ENCODE data around the gene POFUT1. TPM values are rescaled to one million over a fixed set of nuclear protein-coding genes. Genes with fewer than 3 reads are reported as not detected.

Gene POFUT1
- total RNA-seq, result 49.5 and 52.7 TPM in 2 replicates
- long read RNA-seq, full-length matches to known transcripts, result 66 of 149 reads
- long read RNA-seq, partial matches to known transcripts, result 19 of 149 reads
- long read RNA-seq, other reads (novel, unspliced or antisense), result 64 of 149 reads

- Mint-ChIP-seq H3K9me3 (ENCODE audit: unreplicated experiment) (no peaks in the 10 kb centered on the region), H3K4me1 (ENCODE audit: unreplicated experiment) (peaks cover 41% of the 10 kb centered on the region), H3K4me3 (ENCODE audit: unreplicated experiment) (peak within 1 kb of the TSS; percentile 97), H3K36me3 (ENCODE audit: unreplicated experiment) (peaks cover 9% of the 10 kb centered on the region), H3K27me3 (ENCODE audit: unreplicated experiment) (no peaks in the 10 kb centered on the region), H3K27ac (ENCODE audit: unreplicated experiment) (peak within 1 kb of the TSS; percentile 88)
- peak; percentile 95 for DNase-seq (ENCODE audit: extremely low spot score, unreplicated experiment)
- TF ChIP-seq CTCF (IDR thresholded peaks at IDR 0.05), result peak; percentile 32
Measured at GRCh38 chr20:32207626-32208498, at the start of gene POFUT1, which contains the start of gene PLAGL2. POFUT1 (plus strand) TSS chr20:32207880; CDS start chr20:32207942, 62 bp downstream. PLAGL2 (minus strand) TSS chr20:32207743; CDS start chr20:32202178, 5,565 bp downstream.

- Mint-ChIP-seq H3K4me3 (ENCODE audit: unreplicated experiment) (no peak overlapping the region), H3K9me3 (ENCODE audit: unreplicated experiment) (no peaks in the 10 kb centered on the region), H3K27me3 (ENCODE audit: unreplicated experiment) (no peaks in the 10 kb centered on the region), H3K36me3 (ENCODE audit: unreplicated experiment) (peaks cover 39% of the 10 kb centered on the region), H3K27ac (ENCODE audit: unreplicated experiment) (no peak overlapping the region), H3K4me1 (ENCODE audit: unreplicated experiment) (peaks cover 3% of the 10 kb centered on the region)
- no peak for TF ChIP-seq CTCF (IDR thresholded peaks at IDR 0.05)
- DNase-seq (ENCODE audit: extremely low spot score, unreplicated experiment), result no peak
Measured at GRCh38 chr20:32158351-32158750, 49.3 kb upstream of the POFUT1 start.

DNA sequence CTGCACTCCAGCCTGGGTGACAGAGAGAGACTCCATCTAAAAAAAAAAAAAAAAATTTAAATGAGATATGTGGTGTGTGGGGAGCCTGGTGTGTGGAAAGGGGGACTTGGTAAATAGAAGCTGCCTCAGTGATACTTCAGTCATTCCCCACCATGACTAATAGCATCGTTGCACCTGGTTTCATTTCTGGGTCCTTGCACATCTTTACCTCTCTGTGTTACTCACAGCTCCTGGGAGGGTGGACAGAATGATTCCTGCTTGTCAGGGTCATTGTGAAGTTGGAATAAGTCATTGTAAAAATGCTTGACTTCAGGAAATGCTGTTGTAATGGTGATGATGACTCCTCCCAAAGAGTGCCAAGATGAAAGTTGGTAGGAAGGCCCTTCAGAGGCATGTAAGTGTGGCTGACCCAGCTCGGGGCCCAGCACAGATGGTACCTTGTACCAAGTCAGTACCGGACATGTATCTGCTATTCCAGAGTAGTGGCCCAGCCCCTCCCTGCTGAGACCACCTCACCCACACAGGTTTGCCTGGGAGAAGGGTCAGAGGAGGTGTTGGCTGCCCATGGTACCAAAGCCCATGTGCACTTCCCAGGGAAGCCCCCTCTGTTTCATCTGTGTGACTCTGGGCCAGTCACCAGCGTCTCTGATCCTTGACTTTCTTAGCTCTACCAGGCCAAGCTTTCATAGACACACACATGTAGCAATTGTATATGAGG, 48.6 kb upstream of the POFUT1 start:
- H3K9me3 Mint-ChIP-seq (ENCODE audit: unreplicated experiment), result no peaks in the 10 kb centered on the region
- DNase-seq (ENCODE audit: extremely low spot score, unreplicated experiment), result no peak
- H3K4me3 Mint-ChIP-seq (ENCODE audit: unreplicated experiment), result no peak overlapping the region
- H3K27ac Mint-ChIP-seq (ENCODE audit: unreplicated experiment), result no peak overlapping the region
- peaks cover 3% of the 10 kb centered on the region for H3K4me1 Mint-ChIP-seq (ENCODE audit: unreplicated experiment)
- TF ChIP-seq CTCF (IDR thresholded peaks at IDR 0.05), result no peak
- H3K27me3 Mint-ChIP-seq (ENCODE audit: unreplicated experiment), result no peaks in the 10 kb centered on the region
- peaks cover 41% of the 10 kb centered on the region for H3K36me3 Mint-ChIP-seq (ENCODE audit: unreplicated experiment)

DNA sequence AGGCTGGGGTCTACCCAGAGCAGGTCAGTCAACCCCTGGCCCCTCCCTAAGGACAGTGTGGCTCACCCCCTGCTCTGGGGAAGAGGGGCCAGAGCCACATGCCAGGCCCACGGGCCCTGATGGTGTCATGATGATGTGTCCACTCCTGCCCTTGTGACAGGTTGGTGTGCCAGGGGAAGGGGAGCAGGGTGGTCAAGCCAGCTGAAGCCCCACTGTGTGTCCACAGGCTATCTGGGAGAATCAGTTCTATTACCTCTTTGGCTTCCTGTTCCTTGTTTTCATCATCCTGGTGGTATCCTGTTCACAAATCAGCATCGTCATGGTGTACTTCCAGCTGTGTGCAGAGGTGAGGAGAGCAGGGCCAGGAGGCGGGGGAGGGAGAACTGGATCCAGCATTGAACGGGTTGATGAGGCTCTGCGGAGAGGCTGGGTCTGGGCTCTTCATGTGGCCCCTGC, 47.9 kb upstream of the POFUT1 start:
- DNase-seq (ENCODE audit: extremely low spot score, unreplicated experiment), result no peak
- Mint-ChIP-seq H3K27me3 (ENCODE audit: unreplicated experiment) (no peaks in the 10 kb centered on the region), H3K27ac (ENCODE audit: unreplicated experiment) (no peak overlapping the region), H3K36me3 (ENCODE audit: unreplicated experiment) (peaks cover 42% of the 10 kb centered on the region), H3K9me3 (ENCODE audit: unreplicated experiment) (no peaks in the 10 kb centered on the region), H3K4me1 (ENCODE audit: unreplicated experiment) (peaks cover 3% of the 10 kb centered on the region), H3K4me3 (ENCODE audit: unreplicated experiment) (no peak overlapping the region)
- TF ChIP-seq CTCF (IDR thresholded peaks at IDR 0.05), result no peak

Measured in osteocyte (in vitro differentiated cells).